Left renal cortex interstitium (tissue), 4 donors: Measurements from ENCODE around the gene IFT25. TPM values are rescaled to one million over a fixed set of nuclear protein-coding genes. Genes with fewer than 3 reads are reported as not detected.

ENCODE experiments used
- DNase-seq, 4 donors: peaks; one replicate each; pipeline ENCODE4 v3.0.0-alpha.2; 2013; ENCODE audit warnings: low read depth in 4 of 4, low spot score in 2 of 4, missing footprints in 1 of 4
- polyA plus RNA-seq, 4 donors: library from polyadenylated mRNA; unstranded; fragments of 120-200 nt; gene quantifications; one replicate each; pipeline ENCODE4 v1.2.1, GENCODE V29; 2013; ENCODE audit not compliant: insufficient read length in 4 of 4

IFT25 gene
- polyA plus RNA-seq, 4 donors, result 44.9 to 66.6 (median 48.3) TPM

DNA sequence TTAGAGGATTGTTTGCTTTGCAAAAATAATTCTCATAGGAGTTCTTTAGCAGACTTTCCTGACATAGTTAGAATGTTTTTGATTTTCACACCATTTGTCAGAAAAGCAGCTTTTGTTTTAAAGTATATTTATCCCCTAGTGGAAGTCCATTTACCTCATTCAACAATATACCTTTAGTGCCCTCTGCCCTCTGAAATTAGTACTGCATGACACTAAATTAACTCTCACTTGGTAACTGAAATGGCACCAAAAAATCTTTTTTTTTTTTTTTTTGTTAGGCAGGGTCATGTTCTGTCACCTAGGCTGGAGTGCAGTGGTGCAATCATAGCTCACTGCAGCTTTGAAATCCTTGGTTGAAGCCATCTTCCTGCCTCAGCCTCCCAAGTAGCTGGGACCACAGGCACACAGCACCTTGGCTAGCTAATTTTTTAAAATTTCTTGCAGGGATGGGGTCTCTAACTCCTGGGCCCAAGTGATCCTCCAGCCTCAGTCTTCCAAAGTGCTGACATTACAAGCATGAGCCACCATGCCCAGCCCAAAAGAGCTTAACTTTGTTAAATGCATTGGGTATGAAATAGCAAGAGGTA is 14.3 kb upstream of the IFT25 start:
- DNase-seq, result no peak

DNA sequence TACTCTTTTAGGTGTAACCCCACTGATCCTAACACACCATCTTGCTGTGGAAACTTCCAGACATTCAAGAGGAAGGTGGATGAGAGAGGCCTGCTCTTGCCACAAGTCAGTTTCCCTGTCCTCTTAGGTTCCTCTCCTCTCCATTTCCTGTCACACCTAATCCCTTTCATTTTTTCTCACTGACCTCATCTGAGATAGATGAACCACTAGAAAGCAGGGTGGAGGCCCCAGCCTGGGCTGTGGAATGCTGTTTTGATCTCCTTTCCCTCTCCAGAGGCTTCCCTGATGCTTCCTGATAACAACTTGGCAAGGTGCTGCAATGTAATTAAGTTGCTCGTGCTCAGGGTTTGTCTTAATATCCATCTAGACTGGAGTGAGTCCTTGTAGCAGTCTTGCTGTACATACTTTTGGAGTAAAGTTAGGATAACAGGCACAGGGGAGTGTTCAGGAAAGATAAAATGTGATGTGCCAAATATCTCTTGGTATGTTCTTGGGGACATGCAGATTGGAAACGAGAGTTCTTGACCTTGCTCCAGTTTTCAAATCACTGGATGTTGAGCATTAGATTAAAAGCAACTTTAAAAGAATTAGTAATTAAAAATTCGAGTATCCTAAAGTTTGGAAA is 11.8 kb upstream of the IFT25 start:
- DNase-seq, result no peak

DNA sequence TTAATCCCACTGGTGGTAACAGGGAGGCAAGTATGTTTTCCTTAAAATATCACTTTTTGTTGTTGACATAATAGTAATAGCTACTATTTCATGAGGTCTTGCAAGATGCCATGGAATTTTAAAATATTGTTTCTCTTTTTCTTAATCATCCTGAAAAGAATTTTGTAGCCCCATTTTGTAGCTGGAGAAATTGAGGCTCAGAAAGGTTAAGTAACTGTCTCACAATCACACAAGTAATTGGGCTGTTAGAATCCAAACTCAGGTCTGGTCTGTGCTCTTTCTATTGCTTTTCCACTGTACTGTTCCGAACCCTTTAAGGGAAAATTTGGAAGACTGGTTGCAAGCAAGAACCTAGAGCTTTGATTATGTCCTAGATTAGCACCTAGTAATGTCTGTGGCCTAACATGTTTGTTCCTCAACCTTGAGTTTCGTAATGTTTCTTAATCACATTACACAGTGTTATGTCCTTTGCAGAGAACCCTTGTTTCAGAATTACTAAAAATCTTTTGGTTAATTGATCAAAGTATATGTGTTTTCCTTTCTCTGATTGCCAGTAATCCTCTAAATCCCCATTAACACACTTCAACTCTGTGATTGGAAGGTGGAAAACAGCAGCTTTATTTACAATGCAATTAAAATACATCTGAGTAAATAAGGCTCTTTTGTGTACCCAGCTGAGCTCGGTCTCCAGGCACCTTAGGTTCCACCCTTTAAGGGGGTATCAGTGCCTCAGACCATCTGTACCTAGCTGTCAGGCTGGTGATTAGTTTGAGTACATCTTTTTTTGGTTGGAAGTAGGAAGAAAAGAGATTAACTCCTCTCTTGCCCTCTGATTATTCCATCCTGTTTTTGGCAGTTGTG is 11.0 kb upstream of the IFT25 start:
- no peak for DNase-seq

DNA sequence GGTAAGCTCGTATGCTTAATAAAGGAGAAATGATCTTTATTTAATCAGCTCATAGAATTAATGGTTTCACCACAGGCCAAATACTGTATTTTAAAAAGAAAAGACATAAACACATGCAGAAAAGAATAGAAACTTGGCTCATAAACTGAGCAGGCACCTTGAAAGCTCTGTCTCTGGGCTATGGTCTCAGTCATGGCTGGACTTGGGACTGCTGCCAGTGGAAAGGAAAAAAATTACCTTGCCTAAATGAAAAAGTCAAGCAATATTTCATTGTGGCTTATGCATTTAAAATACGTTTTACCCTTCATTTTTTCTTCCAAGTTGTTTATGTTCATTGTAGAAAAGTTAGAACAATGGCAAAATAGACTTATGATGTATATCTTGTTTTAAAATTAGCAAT is 8.6 kb upstream of the IFT25 start:
- no peak for DNase-seq

DNA sequence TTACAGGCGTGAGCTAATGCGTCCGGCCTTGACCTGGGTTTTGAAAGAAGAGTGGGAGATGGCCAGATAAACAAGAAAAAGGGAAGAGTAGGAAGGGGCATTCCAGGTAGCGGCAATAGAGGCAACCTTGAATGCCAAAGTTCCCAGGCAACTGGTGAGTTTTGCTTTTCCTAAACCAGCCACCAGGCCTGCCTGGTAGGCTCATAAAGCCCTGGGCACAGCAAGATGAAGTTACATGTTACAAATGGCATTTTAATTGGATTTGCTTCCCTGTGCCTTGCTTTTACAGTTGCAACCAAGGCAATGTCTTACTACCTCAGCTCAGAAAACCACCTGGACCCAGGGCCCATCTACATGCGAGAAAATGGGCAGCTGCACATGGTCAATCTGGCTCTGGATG is 6.2 kb upstream of the IFT25 start:
- no peak for DNase-seq

DNA sequence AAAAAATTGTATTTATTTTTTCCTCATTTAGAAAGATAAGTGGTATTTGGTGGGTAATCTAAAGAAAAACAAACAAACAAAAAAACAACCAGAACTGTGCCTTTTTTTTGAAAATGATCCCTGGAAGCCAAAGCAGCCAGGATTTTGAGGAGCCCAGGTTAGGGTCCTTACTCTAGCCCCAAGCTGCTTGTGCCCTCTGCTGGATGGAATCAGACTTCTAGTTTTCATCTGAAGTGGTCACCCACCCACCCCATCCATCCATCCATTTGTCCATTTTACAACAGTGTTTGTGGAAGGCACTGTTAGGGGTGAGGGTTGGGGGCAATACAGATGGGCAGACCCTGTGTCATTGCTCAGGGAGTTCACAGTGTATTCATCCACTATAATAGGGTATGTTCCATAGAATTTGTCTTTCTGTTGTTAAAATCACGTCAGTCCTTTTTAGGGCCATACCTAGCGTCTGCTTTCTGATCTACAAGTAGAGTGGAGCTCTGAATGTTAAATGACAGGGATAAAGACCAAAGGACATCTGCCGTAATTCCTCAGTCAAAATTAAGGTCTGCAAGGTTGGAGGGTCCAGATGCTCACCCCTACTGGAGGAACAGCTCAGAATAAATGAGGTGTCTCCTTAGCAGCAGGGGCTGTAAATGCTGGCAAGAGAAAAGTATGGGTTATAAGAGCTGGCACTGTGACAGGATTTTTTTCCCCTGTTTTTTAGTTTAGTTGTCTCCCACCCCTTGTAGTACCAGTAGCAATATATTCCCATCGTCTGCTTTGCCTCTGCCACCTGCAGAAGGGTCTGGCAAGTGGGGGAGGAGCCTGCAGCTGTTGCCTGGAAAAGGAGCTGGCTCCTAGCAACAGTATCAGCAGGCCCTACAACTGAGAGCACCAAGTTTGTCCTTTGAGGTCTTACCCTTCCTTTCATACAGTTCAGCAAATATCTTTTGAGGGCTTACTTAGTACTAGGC is 3.8 kb upstream of the IFT25 start:
- DNase-seq, result peak in 1 of 4 donors; percentile 50

DNA sequence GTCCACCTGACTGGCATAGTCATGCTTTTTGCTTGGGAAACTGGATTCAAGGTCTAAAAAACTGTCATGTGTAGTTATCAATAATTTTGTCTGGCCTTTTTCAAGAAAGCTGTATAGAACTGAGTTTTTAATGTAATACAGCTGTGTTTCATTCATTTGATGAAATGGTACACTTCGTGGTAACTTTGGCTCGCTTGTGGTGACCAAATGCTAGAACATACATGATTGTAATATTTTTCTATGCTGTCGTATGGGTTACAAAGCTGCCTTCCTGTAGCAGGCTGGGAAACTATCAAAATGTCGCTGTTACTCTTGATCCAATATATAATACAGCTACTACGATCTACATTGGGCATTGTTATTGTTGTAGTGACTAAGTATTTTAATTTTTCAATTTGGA is 2.8 kb upstream of the IFT25 start:
- DNase-seq, result no peak

DNA sequence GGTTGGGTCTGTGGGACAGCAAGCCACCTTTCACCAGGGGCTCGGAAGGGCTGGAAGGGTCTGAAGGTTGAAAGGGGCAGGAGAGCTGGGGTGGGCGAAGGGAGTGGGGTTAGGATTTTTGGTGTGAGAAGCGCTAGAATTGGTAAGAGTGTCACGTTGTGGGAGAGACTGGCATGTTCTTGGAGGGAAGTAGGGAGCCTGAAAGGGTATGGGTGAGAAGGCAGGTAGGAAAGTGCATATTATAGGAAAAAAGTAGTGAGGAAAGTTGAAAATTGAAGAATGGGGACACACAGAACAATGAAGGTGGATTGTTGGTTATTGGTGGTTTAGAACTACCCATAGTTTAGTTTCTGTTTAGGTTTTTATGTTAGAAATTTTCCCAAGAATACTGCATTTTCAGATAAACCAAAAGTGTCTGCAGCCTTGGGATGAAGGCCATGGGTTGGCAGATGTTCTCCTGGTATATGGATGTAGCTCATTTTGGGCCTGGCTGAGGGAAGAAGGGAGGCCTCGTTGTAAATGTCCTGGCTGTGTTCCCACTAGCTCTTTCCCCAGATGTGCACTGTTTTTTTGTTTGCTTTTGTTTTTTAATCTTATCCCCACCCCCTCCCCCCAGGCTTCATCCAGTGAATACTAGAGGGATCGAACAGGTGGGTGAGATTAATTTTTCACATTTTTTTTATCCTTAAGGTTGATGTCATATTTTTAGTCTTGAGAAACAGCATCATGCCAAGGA is 1.8 kb upstream of the IFT25 start:
- DNase-seq, result no peak

DNA sequence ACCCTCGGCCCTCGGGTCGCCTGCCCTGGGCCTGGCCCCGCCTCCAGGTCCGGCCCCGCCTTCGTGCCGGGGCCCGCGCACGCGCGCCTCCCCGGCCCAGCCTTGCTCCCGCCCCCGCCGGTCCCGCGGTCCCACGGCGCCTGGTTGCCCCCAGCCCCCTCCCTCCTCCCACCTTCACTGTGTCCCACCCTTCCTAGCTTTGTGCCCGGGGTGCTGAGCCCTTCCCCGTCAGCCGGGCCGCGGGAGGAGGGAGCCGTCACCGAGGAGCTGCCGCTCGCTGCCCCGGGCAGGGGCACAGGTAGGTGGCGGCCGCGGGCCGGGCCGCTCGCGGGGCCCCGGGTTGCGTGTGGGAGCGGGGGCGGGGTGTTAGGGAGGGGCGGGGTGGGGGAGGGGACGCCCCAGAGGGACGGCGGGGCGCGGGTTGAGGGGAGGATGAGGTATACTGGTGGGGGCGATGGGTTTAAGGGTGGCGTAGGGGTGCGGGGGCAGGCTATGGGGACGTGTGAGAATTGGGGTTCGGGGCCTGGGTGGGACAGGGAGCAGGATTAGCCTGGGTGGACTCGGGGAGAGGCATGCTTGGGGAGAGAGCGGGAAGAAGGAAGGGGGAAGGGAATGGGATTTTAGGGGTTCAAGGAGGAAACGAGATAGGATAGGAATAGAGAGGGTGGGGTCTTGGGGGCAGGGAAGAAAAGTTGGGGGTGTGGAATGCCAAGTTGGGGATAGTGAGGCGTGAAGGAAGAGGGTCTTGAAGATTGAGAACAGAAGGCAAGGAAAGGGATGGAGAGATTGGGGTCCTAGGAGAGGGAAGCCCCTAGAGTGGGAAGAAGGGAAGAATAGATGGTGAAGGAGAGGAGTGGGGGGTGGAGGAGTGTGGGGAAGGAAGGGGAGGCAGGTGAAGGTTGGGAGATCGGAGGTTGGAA is 1.0 kb upstream of the IFT25 start, which contains the start of gene LRRC42:
LRRC42 (plus strand) TSS at position 99 of the 920 bp plus-strand sequence. CDS start 5,650 bp downstream, outside the sequence.
- DNase-seq, result peak in 1 of 4 donors; percentile 83

DNA sequence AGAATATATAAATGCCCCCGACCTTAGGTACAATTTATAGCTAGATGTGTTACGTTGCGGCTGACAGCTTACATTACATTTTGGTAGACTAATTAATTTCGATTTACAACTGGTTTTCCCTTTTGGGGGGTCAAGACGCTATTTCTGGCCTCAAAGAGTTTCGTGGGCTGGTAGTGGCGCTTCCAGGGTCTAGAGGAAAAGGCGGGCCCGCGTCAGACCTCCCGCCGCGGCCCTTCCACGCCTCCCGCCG is 391 bp downstream of the IFT25 start:
- no peak for DNase-seq

DNA sequence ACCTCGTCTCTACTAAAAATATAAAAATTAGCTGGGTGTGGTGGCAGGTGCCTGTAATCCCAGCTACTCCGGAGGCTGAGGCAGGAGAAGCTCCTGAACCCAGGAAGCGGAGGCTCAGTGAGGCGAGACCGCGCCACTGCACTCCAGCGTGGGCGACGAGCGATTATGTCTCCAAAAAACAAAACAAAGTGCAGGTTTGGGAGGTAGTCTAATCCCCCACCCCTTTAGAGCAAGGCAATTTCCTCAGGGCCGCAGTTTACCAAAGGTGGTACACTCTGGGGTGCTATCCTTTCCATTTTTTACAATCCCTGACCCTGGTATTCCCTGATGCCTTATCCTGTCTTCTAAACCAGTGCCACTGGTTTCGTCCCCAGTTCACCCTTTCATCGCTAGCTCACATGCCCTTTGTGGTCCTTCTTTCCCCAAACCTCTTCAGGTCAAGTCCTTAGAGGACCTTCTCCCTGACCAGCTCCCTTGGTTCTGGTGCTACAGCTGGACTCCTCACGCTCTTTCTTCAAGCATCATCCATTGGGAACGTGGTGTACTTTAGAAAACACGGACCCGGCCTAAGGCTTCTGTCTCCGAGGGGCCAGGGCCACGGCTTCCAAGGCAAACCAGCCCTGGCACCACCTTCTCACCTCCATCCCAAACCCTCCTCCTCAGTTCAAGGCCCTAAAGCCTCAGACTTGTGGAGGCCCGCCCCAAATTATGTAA is 873 bp downstream of the IFT25 start:
- DNase-seq, result no peak

DNA sequence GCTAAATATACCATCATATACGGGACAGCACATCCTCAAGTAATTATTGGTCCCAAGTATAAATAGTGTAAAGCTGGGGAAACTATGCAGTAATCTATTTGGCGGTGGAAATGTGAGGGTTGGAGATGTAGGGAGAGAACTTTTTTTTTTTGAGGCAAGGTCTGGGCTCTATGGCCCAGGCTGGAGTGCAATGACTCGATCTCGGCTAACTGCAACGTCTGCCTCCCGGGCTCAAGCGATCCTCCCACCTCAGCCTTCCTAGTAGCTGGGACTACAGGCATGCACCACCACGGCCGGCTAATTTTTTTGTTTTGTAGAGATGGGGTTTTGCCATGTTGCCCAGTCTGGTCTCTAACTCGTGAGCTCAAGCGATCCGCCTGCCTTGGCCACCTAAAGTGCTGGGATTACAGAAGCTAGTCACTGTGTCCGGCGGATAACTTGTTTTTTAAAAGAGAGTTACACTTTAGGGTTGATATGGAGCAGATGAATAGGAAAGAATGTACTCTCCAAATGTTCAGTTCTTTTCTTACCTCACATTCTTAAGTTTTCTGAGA is 1.9 kb downstream of the IFT25 start:
- DNase-seq, result no peak

DNA sequence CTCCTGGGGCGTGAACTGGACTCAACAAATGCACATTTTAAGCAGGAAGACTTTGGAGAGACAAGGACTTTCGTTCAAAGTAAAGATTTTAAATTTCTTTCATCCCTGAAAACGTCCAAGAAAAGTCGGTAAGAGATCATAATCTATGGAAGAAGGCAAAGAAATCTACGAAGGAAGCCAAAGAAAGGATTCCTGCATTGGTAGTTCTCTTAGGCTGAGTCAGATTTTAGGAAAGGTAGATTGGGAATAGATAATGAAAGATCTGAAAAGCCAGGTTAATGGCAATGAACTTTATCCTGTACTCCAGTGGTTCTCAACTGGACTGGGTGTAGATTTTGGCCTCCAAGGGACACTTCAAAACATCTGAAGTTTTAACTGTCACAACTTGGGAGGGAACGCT is 2.4 kb downstream of the IFT25 start:
- DNase-seq, result no peak

DNA sequence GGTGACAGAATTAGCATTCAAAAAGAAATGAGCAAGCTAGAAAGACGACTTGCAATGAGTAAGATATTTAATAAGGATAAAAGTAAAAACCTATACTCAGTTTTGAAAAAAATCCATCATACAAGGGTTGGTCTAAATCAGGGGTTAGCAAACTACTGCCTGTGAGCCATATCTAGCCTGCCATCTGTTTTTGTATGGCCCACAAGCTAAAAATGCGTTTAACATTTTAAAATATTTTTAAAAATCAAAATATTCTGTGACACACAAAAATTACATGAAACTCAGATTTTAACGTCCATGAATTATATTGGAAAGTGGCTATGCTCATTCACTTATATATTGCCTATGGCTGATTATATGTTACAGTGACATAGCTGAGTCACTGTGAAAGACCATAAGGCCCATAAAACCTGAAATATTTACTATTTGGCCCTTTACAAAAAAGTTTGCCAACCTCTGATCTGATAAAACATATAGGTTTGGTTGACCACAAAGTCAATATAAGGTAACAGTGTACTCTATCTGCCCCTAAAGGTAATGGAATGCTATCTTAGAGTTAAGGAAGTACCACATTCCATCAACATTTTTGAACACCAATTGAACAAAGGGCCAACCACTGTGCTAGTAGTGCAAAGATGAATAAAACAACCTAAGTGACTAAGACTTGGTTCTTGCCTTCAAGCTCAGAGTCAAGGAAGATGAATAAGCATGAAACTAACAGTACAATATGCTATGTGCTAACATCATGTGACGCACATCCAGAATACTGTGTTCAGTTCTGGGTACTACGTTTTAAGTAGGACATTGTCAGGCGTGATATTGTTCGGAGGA is 3.2 kb downstream of the IFT25 start:
- no peak for DNase-seq

DNA sequence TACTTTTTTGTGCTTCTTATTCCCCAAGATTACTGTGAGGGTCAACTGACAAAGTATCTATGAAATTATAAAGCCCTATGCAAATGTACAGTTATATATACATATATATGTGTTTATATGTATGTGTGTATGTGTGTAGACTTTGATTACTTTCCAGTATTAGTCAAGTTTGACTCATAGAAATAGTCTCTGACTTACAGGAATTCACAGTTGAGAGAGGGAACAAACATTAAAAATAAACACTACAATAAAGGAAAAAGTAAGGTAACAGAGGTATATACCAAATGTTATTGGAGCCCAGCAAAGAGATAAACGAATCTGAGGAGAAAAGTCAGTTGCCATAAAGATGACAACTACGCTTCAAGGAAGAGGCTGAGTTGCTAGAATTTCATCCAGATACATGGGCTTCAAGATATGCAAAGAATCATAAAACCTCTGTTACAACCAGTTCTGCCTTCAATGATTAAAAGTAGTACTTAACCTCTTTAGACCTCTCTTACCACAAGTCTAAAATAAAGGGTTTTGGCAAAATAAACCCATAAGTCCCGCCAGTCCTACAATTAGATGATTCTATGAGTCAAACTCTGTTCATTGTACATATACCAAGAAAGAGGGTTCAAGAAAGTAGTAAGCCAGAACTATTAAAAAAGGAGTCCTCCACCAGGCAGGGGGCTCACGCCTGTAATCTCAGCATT is 7.2 kb downstream of the IFT25 start:
- DNase-seq, result no peak

DNA sequence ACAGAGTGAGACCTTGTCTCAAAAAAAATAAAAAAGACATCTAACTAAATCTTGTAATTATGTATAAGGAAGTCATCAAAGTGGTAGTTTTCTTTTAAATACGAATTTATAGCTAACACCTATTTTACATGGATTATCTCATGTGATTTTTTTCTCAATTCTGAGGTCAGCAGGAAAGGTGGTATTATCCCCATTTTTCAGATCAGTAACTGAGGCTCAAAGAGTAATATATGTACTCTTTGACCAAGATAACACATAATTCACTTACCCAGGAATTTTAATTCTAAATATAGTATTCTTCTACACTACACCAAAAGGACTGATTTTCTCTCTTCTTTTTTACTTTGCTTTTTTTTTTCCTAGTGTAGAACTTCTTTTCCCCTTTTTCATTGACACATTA is 9.1 kb downstream of the IFT25 start:
- DNase-seq, result no peak
